ENCODE results near the gene MXD1. TPM values are rescaled to one million over a fixed set of nuclear protein-coding genes. Genes with fewer than 3 reads are reported as not detected.
A peak's percentile ranks its signal among the peaks of the same experiment; 100 is the strongest.

MXD1 gene
- total and polyA plus RNA-seq, 9 of the 15 experiments (the other 6 are each of a cell fraction or from before 2014, with no cell fraction given): 6.7 to 35.9 (median 11.0) TPM

GRCh38 chr2:69972822-69973221 is 57.9 kb downstream of the MXD1 start:
- no peaks in the 10 kb centered on the region for H3K27me3 ChIP-seq (ENCODE audit: control insufficient read depth in 2 of 2, insufficient read depth in 2 of 2, low read length in 2 of 2)
- ChIA-PET POLR2A (interaction anchor here (1.0 to 1.3 kb wide), 5 partner anchors 13 to 115 kb away, joined by 3 to 11 read pairs (median 3); no protein-coding TSS in a partner anchor), CTCF (ENCODE audit: low intra/inter-chr PET ratio) (no interaction called here)
- H4K20me1 ChIP-seq (replicated peaks; ENCODE audit: control insufficient read depth, insufficient read depth, low read length): no peaks in the 10 kb centered on the region; the same call in 1 of the 2 replicates
- H3K9me1 ChIP-seq (ENCODE audit: control insufficient read depth, insufficient read depth, low read length): peaks cover 3% of the 10 kb centered on the region
- H3K36me3 ChIP-seq (ENCODE audit: control insufficient read depth, insufficient read depth, low read length): no peaks in the 10 kb centered on the region
- BruUV-seq (replicated peaks): no TSS peak
- no peaks in the 10 kb centered on the region for H3K79me2 ChIP-seq (ENCODE audit: control insufficient read depth, insufficient read depth, low read length)
- no peak overlapping the region for H3K4me3 ChIP-seq
- FAIRE-seq (no peak), DNase-seq (ENCODE audit: extremely low read depth in 1 of 4, low spot score in 3 of 4) (no peak), ATAC-seq (no peak)
- TF ChIP-seq HDAC6 (IDR thresholded peaks at IDR 0.05; ENCODE audit: low read depth, low read length): no peak
- peak; percentile 11; the same call in 1 of the 2 replicates for TF ChIP-seq ZNF583 (CRISPR knock-in tag; IDR thresholded peaks at IDR 0.05)
- TF ChIP-seq CBX3 (IDR thresholded peaks at IDR 0.05; ENCODE audit: borderline replicate concordance in 1 of 2, low read length in 2 of 2): no peak
- no peak for TF ChIP-seq FOSL1 (tag; conservative IDR thresholded peaks at IDR 0.05)
- no peak for TF ChIP-seq HNRNPL (IDR thresholded peaks at IDR 0.05; ENCODE audit: low read depth, low read length)
- 0 out of 2 replicates have a peak, but pooled peaks have one; percentile 47 for TF ChIP-seq OTX1 (CRISPR knock-in tag; IDR thresholded peaks at IDR 0.05)
- TF ChIP-seq ZNF592 (IDR thresholded peaks at IDR 0.05): no peak
- no peaks in the 10 kb centered on the region for H3K9me3 ChIP-seq (replicated peaks; ENCODE audit: control insufficient read depth, insufficient read depth, low read depth, low read length)
- WGBS (ENCODE audit: insufficient coverage, low coverage, missing lambda C conversion rate): 93% methylated on average over 1 of the region's 1 CpG
- peaks cover 53 to 55% of the 10 kb centered on the region in 2 experiments for H3K4me1 ChIP-seq (replicated peaks in 1 of 2; ENCODE audit: control insufficient read depth in 2 of 2, insufficient read depth in 2 of 2, low read length in 2 of 2)
- H3K4me2 ChIP-seq (ENCODE audit: insufficient read depth, low read length): peak overlapping the region; percentile 37; the same call in 1 of the 2 replicates
- intact Hi-C loops (cut with micrococcal nuclease): no loop called here
- H3K9ac ChIP-seq (ENCODE audit: insufficient read depth in 1 of 2, low read depth in 2 of 2, low read length in 2 of 2): peak overlapping the region in 1 of 2 experiments; percentile 77; a peak in 1 of 4 replicates
- H3K27ac ChIP-seq (ENCODE audit: extremely low read depth, low read depth, low read length): peak overlapping the region; percentile 35
- in situ Hi-C loops (cut with MboI): no loop called here
- H2AFZ ChIP-seq (ENCODE audit: low read depth, low read length): 0 out of 2 replicates have a peak overlapping the region, but pooled peaks have one; percentile 3

All from K562 (cell line).